D721Med (cell line): ENCODE results near the gene PLEKHA4.

Experiments used
- DNase-seq: peaks from one replicate; pipeline ENCODE4 v3.0.0; 2011; ENCODE audit warnings: low spot score; ENCODE audit not compliant: insufficient read length
- FAIRE-seq: peaks from 2 replicates; lab custom pipeline; 2011; peaks lifted over from hg19 to GRCh38; lab: Jason Lieb, UNC
- TF ChIP-seq, protein P1 (sequence below): IDR thresholded peaks from 2 replicates; pipeline ENCODE4 v1.5.1; 2012; ENCODE audit warnings: mild to moderate bottlenecking, control low read depth; ENCODE audit not compliant: insufficient read depth; ENCODE audit errors: missing control alignments

PLEKHA4 gene

DNA sequence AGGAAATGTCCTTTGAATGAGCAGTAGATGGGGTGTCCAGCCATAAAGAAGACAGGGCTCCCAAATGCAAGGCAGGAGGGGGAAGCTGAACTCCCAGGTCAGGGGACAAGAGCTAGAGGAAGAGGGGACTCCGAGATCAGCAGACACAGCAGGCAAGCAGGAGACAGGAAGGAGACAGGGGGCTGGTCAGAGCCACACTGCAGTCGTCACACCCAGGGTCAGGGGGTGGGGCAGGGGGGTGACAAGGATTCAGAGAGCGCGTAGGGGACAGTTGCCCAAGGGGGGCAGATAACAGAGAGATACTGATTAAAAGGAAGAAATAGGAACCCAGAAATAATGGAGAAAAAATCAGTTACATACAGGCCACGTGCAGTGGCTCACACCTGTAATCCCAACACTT lies 35.4 kb downstream of the PLEKHA4 start:
- no peak for FAIRE-seq
- no peak for DNase-seq
- TF ChIP-seq, protein P1, sequence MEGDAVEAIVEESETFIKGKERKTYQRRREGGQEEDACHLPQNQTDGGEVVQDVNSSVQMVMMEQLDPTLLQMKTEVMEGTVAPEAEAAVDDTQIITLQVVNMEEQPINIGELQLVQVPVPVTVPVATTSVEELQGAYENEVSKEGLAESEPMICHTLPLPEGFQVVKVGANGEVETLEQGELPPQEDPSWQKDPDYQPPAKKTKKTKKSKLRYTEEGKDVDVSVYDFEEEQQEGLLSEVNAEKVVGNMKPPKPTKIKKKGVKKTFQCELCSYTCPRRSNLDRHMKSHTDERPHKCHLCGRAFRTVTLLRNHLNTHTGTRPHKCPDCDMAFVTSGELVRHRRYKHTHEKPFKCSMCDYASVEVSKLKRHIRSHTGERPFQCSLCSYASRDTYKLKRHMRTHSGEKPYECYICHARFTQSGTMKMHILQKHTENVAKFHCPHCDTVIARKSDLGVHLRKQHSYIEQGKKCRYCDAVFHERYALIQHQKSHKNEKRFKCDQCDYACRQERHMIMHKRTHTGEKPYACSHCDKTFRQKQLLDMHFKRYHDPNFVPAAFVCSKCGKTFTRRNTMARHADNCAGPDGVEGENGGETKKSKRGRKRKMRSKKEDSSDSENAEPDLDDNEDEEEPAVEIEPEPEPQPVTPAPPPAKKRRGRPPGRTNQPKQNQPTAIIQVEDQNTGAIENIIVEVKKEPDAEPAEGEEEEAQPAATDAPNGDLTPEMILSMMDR, result no peak

DNA sequence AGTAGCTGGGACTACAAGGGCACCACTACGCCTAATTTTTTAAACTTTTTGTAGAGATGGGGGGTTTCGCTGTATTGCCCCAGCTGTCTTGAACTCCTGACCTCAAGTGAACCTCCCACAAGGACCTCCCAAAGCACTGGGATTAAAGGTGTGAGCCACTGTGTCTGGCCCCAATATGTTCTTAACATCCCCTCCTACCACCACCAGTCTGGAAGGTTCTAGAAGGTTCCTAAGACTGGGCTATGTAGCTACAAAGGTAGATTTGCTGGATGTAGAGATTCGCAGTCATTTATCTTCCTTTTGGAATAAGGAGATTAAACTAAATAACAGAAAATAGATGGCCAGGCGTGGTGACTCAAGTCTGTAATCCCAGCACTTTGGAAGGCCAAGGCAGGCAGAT lies 37.5 kb downstream of the PLEKHA4 start:
- DNase-seq, result no peak
- no peak for FAIRE-seq
- TF ChIP-seq, protein P1, result no peak

DNA sequence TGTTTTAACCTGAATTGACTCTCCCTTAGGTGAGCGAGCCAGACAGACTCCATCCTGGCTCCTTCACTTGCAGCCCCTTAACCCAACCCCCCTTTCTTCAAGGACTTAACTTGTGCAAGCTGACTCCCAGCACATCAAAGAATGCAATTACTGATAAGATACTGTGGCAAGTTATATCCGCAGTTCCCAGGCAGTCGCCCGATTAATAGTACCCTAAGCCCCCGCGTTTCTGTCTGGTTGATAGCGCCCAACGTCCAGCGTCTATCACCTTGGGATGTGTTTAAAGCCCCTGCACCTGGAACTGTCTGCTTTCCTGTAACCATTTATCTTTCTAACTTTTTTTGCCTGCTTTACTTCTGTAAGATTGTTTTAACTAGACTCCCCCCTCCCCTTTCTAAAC lies 38.3 kb downstream of the PLEKHA4 start:
- FAIRE-seq (no peak), DNase-seq (no peak)
- TF ChIP-seq, protein P1, result no peak

DNA sequence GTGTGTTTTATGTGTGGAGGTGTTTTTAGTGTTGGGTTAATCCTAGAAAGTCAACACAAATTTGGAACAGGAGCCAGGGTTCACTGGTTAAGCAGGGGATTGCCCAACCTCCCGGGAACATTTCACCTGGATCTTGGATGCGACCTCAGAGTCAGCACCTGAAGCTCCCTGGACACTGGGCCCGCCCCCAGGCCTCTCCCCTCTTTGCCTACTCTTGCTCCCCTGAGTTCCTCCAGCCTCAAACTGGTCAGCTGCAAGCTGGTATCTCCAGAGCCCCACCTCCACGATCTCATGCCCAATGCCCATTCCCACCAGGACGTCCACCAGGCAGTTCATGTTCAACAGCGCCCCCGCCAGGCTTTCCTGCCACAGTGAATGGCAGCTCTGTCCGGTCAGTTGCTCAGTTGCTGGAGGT lies 41.8 kb downstream of the PLEKHA4 start:
- DNase-seq (no peak), FAIRE-seq (no peak)
- TF ChIP-seq, protein P1, result no peak

DNA sequence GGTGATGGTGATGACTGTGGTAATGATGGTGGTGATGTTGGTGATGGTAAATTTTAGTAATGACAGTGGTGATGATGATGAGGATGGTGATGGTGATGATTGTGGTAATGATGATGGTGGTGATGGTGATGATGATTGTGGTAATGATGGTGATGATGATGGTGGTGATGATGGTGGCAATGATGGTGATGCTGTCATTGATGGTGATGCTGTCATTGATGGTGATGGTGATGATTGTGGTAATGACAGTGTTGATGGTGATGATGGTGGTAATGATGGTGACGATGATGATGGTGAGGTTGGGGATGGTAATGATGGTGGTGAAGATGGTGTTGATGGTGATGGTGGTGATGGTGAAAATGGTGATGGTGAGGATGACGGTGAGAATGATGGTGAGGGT lies 45.9 kb downstream of the PLEKHA4 start:
- no peak for FAIRE-seq
- no peak for DNase-seq
- TF ChIP-seq, protein P1, result no peak

DNA sequence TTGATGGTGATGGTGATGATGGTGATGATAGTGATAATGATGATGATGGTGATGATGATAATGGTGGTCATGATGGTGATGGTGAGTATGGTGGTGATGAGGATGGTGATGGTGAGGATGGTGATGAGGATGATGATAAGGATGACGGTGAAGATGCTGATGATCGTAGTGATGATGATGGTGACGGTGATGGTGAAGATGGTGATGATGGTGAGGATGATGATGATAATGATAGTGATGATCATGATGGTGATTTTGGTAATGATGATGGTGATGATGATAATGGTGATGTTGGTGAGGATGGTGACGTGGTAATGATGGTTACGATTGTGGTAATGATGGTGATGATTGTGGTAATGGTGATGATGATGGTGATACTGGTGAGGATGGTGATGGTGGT lies 46.8 kb downstream of the PLEKHA4 start:
- DNase-seq, result no peak
- no peak for FAIRE-seq
- TF ChIP-seq, protein P1, result no peak

DNA sequence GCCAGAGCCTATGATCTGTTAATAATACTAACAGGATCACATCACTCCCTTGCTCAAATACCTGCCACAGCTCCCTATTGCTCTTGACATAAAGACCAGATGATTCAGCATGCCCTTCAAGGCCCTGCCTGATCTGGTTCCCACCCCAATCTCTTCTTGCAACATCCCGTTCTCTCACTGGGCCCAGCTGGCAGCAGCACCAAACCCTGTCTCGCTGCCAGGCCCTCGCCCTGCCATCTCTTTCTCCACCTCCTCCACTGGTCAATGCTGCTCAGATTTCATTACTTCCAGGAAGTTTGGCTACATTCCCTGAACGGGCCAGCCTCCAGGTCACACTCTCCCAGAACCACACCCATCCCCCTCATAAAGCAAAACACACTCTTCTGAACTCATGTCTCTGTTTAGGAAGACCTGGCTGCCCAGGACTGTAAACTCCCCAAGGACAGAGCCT lies 49.0 kb downstream of the PLEKHA4 start:
- DNase-seq, result no peak
- TF ChIP-seq, protein P1, result no peak
- no peak for FAIRE-seq
